ENCODE measurements around the gene ARHGAP44.

The ARHGAP44 gene

GRCh38 chr17:13031718-13032350, 242.5 kb downstream of the ARHGAP44 start:
- Histone ChIP-seq H3K9me2 (replicated peaks; ENCODE audit: low read depth, low read length) (no peaks in the 10 kb centered on the region), H3K4me2 (ENCODE audit: low read depth, low read length, poor library complexity, severe bottlenecking) (no peak overlapping the region), H3F3A (ENCODE audit: low read depth) (no peaks in the 10 kb centered on the region), H3K9ac (ENCODE audit: low read depth, low read length, poor library complexity, severe bottlenecking) (no peak overlapping the region), H2AFZ (ENCODE audit: low read length) (peak overlapping the region; percentile 69), H3K4me3 (ENCODE audit: low read length, poor library complexity, severe bottlenecking) (no peak overlapping the region), H3K36me3 (ENCODE audit: insufficient read depth, low read length) (no peaks in the 10 kb centered on the region), H4K20me1 (ENCODE audit: insufficient read depth, low read length, poor library complexity, severe bottlenecking) (no peaks in the 10 kb centered on the region), H3K9me3 (ENCODE audit: insufficient read depth, low read depth, low read length) (peaks cover 4% of the 10 kb centered on the region; the same call in 1 of the 2 replicates), H3K27me3 (ENCODE audit: insufficient read depth, low read length, poor library complexity, severe bottlenecking) (no peaks in the 10 kb centered on the region), H3K79me2 (ENCODE audit: insufficient read depth, low read length) (no peaks in the 10 kb centered on the region), H3K4me1 (ENCODE audit: insufficient read depth, low read length, poor library complexity, severe bottlenecking) (peaks cover 5% of the 10 kb centered on the region)
- TF ChIP-seq, protein P1, sequence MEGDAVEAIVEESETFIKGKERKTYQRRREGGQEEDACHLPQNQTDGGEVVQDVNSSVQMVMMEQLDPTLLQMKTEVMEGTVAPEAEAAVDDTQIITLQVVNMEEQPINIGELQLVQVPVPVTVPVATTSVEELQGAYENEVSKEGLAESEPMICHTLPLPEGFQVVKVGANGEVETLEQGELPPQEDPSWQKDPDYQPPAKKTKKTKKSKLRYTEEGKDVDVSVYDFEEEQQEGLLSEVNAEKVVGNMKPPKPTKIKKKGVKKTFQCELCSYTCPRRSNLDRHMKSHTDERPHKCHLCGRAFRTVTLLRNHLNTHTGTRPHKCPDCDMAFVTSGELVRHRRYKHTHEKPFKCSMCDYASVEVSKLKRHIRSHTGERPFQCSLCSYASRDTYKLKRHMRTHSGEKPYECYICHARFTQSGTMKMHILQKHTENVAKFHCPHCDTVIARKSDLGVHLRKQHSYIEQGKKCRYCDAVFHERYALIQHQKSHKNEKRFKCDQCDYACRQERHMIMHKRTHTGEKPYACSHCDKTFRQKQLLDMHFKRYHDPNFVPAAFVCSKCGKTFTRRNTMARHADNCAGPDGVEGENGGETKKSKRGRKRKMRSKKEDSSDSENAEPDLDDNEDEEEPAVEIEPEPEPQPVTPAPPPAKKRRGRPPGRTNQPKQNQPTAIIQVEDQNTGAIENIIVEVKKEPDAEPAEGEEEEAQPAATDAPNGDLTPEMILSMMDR (conservative IDR thresholded peaks at IDR 0.05; ENCODE audit: low read length): peak; percentile 80
- no peak for TF ChIP-seq EZH2phosphoT487 (IDR thresholded peaks at IDR 0.05; ENCODE audit: borderline replicate concordance)

- Histone ChIP-seq H3K9me3 (ENCODE audit: insufficient read depth, low read depth, low read length) (peaks cover 4% of the 10 kb centered on the region; the same call in 1 of the 2 replicates), H3K4me1 (ENCODE audit: insufficient read depth, low read length, poor library complexity, severe bottlenecking) (no peaks in the 10 kb centered on the region), H3K36me3 (ENCODE audit: insufficient read depth, low read length) (no peaks in the 10 kb centered on the region), H3K27me3 (ENCODE audit: insufficient read depth, low read length, poor library complexity, severe bottlenecking) (no peaks in the 10 kb centered on the region), H3F3A (ENCODE audit: low read depth) (no peaks in the 10 kb centered on the region), H3K4me3 (ENCODE audit: low read length, poor library complexity, severe bottlenecking) (no peak overlapping the region), H4K20me1 (ENCODE audit: insufficient read depth, low read length, poor library complexity, severe bottlenecking) (no peaks in the 10 kb centered on the region), H3K79me2 (ENCODE audit: insufficient read depth, low read length) (no peaks in the 10 kb centered on the region), H3K9ac (ENCODE audit: low read depth, low read length, poor library complexity, severe bottlenecking) (no peak overlapping the region), H2AFZ (ENCODE audit: low read length) (no peak overlapping the region), H3K4me2 (ENCODE audit: low read depth, low read length, poor library complexity, severe bottlenecking) (no peak overlapping the region), H3K9me2 (replicated peaks; ENCODE audit: low read depth, low read length) (no peaks in the 10 kb centered on the region)
- TF ChIP-seq, protein P1 (conservative IDR thresholded peaks at IDR 0.05; ENCODE audit: low read length): no peak
- no peak for TF ChIP-seq EZH2phosphoT487 (IDR thresholded peaks at IDR 0.05; ENCODE audit: borderline replicate concordance)
Observed at GRCh38 chr17:13035420-13035819, 246.1 kb downstream of the ARHGAP44 start.

DNA sequence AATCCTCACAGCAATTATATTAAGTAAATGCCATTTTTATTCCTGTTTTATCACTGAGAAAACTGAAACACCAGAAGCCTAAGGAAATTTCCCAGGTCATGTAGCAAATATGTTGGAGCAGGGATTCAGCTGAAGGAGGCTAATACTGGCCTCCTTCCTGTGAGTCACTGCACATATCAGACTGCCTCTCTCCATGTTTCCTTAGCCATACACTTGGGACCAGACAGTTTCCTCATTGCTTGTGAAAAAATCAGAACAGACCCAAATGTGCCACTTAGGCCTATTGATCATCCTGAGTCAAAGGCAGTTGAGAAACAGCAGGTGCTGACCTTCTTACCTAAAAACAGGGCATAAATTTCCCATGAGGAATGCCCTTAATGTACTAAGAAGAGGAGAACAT, 247.5 kb downstream of the ARHGAP44 start:
- H3K9me2 ChIP-seq (replicated peaks; ENCODE audit: low read depth, low read length): no peaks in the 10 kb centered on the region

More for the DNA sequence above, 247.5 kb downstream of the ARHGAP44 start:
- no peak for TF ChIP-seq EZH2phosphoT487 (IDR thresholded peaks at IDR 0.05; ENCODE audit: borderline replicate concordance)
- TF ChIP-seq, protein P1 (conservative IDR thresholded peaks at IDR 0.05; ENCODE audit: low read length): no peak
- H3K4me2 ChIP-seq (ENCODE audit: low read depth, low read length, poor library complexity, severe bottlenecking): no peak overlapping the region
- H3K79me2 ChIP-seq (ENCODE audit: insufficient read depth, low read length): no peaks in the 10 kb centered on the region
- H3K27me3 ChIP-seq (ENCODE audit: insufficient read depth, low read length, poor library complexity, severe bottlenecking): no peaks in the 10 kb centered on the region
- H3K4me1 ChIP-seq (ENCODE audit: insufficient read depth, low read length, poor library complexity, severe bottlenecking): no peaks in the 10 kb centered on the region
- H3K9me3 ChIP-seq (ENCODE audit: insufficient read depth, low read depth, low read length): peaks cover 4% of the 10 kb centered on the region; the same call in 1 of the 2 replicates
- no peak overlapping the region for H3K9ac ChIP-seq (ENCODE audit: low read depth, low read length, poor library complexity, severe bottlenecking)
- no peaks in the 10 kb centered on the region for H3F3A ChIP-seq (ENCODE audit: low read depth)
- H3K4me3 ChIP-seq (ENCODE audit: low read length, poor library complexity, severe bottlenecking): no peak overlapping the region
- H4K20me1 ChIP-seq (ENCODE audit: insufficient read depth, low read length, poor library complexity, severe bottlenecking): no peaks in the 10 kb centered on the region
- no peak overlapping the region for H2AFZ ChIP-seq (ENCODE audit: low read length)
- no peaks in the 10 kb centered on the region for H3K36me3 ChIP-seq (ENCODE audit: insufficient read depth, low read length)
